ENCODE results near the gene KRT10.

KRT10 gene

DNA sequence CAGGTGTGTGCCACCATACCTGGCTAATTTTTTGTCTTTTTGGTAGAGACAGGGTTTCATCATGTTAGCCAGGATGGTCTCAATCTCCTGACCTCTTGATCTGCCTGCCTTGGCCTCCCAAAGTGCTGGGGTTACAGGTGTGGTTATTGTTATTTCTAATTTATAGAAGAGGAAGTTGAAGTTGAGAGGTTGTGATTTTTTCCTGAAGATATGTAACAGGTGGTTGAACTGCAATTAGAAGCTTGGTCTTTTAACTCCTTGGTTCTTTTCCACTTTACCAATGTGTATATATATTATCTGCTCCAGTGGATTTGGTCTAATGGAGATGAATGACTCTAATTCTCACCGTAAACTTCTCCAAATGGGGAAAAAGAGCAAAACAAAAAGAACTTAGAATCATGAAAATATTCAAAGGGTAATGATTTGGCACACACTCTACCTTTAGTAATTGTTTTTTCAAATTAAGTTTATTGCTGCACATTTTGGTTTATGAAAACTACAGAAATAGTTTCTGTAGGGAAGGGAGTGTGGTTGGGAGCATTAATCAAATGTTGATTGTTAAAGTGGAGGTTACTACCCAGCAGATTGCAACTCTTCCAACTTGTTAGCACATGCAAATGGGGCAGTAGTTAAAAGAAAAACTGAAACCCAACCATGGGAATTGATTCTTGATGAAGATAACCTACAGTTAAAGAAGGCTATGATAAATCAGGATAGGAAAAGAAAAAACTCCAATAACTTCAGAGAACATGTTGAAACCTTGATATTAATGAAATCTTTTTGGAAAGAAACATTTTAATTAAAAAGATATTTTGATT lies 1.8 kb upstream of the KRT10 start:
- no peak overlapping the region for H3K4me3 ChIP-seq (ENCODE audit: low read depth, low read length)
- no peak for DNase-seq (ENCODE audit: low read depth)
- TF ChIP-seq, protein P1, sequence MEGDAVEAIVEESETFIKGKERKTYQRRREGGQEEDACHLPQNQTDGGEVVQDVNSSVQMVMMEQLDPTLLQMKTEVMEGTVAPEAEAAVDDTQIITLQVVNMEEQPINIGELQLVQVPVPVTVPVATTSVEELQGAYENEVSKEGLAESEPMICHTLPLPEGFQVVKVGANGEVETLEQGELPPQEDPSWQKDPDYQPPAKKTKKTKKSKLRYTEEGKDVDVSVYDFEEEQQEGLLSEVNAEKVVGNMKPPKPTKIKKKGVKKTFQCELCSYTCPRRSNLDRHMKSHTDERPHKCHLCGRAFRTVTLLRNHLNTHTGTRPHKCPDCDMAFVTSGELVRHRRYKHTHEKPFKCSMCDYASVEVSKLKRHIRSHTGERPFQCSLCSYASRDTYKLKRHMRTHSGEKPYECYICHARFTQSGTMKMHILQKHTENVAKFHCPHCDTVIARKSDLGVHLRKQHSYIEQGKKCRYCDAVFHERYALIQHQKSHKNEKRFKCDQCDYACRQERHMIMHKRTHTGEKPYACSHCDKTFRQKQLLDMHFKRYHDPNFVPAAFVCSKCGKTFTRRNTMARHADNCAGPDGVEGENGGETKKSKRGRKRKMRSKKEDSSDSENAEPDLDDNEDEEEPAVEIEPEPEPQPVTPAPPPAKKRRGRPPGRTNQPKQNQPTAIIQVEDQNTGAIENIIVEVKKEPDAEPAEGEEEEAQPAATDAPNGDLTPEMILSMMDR (conservative IDR thresholded peaks at IDR 0.05; ENCODE audit: low read depth, low read length): no peak

DNA sequence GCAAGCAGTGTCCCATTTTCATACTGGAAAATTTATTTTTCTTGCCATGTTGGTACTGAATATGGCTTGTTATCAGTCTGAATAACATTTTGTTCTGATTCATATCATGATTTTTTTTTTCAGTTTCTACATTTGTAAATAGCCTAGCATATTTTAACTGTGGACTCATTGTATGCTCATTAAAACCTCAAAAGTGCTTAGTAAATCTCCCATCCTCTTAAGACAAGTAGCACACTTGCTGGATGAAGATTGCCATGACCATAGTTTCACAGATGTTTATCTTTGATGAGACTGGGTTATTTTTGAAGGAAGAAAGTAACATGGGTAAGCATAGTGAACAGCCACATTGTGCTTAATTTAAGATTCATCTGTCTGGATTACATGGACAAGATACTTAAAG lies 878 bp downstream of the KRT10 start:
- H3K4me3 ChIP-seq (ENCODE audit: low read depth, low read length): no peak overlapping the region
- TF ChIP-seq, protein P1 (conservative IDR thresholded peaks at IDR 0.05; ENCODE audit: low read depth, low read length): no peak
- no peak for DNase-seq (ENCODE audit: low read depth)

GRCh38 chr17:40820228-40820838 lies 2.1 kb downstream of the KRT10 start:
- no peak for DNase-seq (ENCODE audit: low read depth)
- no peak overlapping the region for H3K4me3 ChIP-seq (ENCODE audit: low read depth, low read length)
- TF ChIP-seq, protein P1 (conservative IDR thresholded peaks at IDR 0.05; ENCODE audit: low read depth, low read length): no peak

DNA sequence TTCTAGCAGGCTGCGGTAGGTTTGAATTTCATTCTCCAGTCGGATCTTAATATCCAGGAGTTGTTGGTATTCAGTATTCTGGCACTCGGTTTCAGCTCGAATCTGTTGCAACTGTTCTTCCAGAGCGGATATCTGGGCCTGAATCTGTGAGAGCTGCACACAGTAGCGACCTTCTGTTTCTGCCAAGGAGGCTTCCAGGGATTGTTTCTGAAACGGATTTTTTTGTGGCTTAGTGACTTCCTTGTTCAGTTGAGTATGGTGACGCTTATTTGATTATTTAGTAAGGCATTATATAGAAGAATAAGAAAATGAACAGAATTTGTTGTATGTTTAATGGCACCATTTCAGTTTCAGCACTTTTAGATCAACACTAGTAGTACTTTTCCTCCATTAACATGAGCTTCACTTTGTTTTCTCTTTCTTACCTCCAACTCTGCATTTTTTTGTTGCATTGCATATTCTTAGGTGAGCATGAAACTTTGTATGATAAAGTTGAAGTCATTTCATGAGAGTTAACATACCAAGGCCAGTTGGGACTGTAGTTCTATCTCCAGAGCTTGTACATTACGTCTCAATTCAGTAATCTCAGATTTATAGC lies 2.8 kb downstream of the KRT10 start:
- TF ChIP-seq, protein P1 (conservative IDR thresholded peaks at IDR 0.05; ENCODE audit: low read depth, low read length): no peak
- peak; percentile 45 for DNase-seq (ENCODE audit: low read depth)
- H3K4me3 ChIP-seq (ENCODE audit: low read depth, low read length): peak overlapping the region; percentile 67

GRCh38 chr17:40818733-40819527 lies 3.5 kb downstream of the KRT10 start:
- H3K4me3 ChIP-seq (ENCODE audit: low read depth, low read length): peak overlapping the region; percentile 67
- peak; percentile 77 for DNase-seq (ENCODE audit: low read depth)
- TF ChIP-seq, protein P1 (conservative IDR thresholded peaks at IDR 0.05; ENCODE audit: low read depth, low read length): no peak

GRCh38 chr17:40818343-40818732 lies 4.1 kb downstream of the KRT10 start:
- TF ChIP-seq, protein P1 (conservative IDR thresholded peaks at IDR 0.05; ENCODE audit: low read depth, low read length): no peak
- peak overlapping the region; percentile 67 for H3K4me3 ChIP-seq (ENCODE audit: low read depth, low read length)
- DNase-seq (ENCODE audit: low read depth): no peak

Measured in choroid plexus epithelial cell (primary cell).